GM21737 (cell line): Measurements from ENCODE around the gene CCR7.
A peak's percentile ranks its signal among the peaks of the same experiment; 100 is the strongest.

Experiments
- ATAC-seq: cut with Tn5 transposase; IDR thresholded peaks from one replicate; pipeline ENCODE4 v1.9.1; 2021; ENCODE audit warnings: mild to moderate bottlenecking, moderate library complexity; ENCODE audit not compliant: unreplicated experiment

The CCR7 gene, protein sequence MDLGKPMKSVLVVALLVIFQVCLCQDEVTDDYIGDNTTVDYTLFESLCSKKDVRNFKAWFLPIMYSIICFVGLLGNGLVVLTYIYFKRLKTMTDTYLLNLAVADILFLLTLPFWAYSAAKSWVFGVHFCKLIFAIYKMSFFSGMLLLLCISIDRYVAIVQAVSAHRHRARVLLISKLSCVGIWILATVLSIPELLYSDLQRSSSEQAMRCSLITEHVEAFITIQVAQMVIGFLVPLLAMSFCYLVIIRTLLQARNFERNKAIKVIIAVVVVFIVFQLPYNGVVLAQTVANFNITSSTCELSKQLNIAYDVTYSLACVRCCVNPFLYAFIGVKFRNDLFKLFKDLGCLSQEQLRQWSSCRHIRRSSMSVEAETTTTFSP

DNA sequence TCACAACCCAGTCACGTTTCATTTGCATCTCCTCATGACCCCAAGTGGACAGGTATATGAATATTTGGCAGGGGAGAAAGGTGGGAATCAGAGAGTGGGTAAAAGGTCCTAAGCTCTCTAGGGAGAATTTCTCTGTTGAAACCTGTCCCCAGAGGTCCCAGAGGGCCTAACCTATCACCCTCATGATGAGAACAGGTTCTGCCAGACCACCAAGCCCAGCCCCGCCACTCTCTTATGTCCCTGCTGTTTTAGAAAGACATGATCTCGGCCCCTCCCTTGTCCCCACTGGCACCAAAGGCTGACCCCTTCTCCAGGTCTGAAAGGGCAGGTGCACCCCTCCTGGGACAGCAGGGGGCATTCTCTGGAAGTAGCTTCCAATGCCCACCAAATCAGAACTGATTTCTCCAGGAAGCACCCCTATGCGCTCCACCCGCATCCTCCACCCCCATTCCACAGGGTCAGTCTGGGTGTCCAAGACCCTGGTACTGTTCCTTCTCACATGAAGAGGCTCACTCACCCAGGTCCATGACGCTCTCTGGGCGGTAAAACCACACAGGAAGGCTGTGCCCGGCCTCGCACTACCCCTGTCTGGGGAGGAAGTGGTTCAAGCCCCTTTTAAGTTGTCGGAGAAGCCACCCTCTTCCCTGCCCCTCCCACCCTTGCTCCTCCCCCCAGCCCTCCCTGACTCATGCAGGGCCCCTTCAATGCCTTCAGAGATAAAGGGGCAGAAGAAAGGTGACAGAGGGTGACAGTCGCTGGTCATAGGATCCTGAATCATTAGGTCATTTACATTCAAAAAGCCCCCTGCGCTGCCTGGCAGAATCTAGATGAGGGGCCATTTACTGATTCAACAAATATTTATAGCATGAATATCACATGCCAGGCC, at the start of gene CCR7:
CCR7 (minus strand) TSS at position 590 of the 886 bp plus-strand sequence; CDS start at position 527, 63 bp downstream.
- ATAC-seq: no peak

DNA sequence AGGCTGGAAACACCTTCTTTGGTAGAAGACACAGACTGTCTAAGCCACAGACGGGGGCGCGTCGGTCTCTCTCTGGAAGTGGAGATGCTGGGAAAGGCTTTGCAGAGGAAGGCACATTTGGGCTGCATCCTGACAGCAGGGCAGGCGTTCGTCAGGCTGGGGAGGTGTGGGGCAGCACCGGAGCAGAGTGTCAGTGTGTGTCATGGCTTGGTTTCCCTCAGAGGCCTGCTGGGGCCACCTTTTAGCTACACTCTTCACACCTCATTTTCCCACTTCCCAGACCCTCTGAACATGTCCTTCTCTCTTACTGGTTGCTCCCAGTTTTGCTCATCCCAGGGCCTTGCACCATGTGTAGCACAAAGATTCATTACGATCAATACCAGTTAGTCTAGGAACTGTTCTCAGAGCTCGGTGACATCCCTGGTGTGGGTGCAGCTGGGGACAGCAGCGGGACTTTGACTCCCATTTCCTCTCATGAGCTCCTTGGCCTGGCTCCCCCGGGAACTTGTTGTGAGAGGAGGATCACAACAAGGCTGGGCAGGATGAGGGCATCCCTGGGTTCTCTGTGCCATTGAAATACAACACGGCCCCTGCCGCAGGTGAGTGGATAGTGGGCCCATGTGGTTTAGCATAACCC, 49.3 kb upstream of the CCR7 start:
- no peak for ATAC-seq

DNA sequence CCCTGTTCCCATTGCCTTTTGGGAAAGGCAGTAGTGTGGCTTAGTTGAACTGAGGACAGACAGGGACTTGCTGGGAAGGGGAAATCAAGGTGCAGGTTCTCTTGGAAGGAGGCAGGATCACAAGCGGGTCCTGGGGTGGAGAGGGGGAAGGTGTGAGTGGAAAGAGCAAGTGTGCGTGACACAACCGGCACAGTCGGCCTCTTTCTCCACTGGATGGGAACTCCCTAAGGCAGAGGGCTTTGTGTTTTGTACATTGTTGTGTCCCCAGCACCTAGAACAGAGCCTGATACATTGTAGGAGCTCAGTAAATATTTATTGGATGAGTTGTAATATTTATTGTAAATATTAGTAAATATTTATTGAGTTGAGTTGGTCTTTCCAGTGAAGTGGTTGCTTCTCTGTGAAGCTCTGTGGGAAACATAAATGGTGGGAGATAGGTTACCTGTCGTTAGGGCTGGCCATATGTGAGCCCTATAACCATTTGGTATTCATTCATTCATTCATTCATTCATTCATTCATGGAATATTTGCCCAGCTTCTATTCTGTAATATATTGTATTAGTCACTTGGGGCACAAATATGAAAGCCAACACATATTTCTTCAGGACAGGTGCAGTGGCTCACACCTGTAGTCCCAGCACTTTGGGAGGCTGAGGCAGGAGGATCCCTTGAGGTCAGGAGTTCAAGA, 48.3 kb upstream of the CCR7 start:
- ATAC-seq: no peak

DNA sequence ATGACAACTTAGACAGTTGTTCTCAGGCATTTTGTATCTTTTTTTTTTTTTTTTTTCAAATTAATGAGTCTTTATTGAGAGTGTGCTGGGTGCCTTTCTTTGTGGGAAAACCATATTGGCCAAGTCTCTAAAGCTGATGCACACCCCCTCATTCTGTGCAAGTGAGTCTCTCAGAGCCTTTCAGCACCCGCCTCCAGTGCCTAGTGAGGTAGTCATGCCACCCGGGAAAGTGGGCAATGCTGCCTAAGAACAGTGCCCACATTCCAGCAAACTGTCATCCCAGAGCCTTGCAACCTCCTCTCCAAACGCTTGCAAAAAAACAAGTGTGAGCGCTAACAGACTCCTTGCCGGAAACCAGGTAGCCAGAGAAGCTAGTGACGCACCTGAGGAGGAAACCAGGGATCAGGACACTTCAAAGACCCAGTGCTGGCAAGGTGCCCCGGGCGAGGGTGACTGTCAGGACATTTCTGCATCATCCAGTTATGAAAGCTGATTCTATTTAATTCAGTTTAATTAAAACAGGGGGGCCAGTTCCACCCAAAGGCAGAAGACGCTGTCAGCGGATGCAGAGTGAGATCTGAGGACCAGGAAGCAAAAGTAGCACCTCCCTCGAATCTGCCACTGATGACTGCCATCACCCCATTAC, 47.5 kb upstream of the CCR7 start:
- no peak for ATAC-seq

DNA sequence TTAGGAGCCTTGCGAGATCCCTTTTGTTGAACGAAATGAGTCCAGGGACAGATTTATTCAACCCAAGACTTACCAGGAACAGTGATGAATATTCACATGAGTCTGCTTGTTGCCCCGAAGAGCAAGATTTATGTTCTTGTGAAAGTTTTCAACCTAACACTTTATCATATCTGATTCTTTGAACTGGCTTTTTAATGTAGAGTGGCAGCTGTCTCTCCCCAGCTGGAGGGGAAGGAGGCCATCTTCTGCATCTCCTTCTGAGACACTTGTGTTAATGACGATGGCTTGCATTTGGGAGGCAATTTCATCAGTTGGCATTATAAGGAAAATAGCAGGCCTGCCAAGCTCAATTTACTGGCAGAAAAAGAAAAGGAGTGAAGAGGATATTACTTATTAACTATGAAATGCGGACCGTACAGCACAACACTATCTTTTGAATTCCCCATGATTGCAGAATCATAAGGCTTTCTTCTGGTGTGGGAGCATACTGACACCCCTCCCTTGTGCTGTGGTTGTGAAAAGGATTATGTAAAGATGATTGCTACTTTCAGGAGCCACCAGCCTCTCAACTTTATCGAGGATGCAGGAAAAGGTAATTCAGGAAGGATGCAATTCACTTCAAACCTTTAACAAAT, 46.7 kb upstream of the CCR7 start:
- ATAC-seq: no peak

DNA sequence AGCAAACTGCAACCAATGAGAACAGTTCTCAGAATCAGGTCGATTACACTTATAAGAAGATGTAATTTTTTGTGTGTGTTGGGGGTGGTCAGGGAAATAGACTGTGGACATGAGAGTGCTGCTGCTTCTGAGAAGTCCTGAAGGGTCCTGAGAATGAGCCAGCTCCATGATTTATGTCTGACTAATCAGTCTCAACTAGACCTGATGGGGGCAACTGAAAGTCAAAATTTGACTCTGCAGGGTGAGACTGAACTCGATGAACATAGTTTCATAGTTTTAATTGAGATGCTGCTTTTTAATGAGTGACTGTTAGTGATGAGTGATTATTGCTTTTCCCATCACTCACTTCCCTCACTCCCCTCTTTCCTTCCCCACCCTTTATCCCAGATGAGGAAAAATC, 45.1 kb upstream of the CCR7 start:
- ATAC-seq: no peak

DNA sequence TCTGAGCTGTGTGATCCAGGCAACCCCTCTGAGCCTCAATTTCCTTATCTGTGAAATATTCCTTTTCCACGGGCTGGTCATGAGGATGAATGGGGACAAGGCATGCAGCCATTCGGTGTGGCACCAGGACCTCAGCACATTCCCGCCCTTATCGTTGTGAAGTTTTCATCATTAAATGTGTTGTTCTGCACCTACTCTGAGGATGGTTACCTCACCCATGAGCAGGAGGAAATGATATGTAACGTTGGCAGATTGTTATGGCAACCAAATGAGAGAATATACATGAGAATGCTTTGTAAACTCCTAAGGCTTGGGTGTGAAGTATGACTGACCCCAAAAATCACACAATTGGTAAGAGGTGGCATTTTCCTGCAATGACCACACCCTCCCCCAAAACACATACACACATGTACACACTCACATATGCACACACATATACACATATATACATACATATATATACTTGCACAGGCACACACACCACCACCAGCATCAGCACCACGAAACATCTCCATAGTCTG, 42.8 kb upstream of the CCR7 start:
- no peak for ATAC-seq

DNA sequence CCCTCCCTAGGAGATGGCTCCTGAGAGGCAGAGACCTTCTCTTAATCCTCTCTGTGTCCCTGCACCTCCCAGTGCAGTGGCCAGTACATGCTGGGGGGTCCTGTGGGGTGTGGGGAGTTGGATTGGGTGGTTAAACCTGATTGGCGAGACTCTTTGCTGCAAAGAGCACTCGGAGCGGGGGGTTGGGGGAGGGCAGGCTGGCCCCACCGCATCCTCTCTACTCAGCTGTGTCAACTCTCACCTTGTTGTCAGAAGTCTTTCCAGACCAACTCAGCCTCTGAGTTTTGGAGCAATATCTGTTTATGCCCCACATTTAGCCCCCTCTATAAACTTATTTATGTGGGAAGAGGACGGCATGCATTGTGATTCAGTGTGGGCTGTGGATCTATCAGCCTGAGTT, 42.4 kb upstream of the CCR7 start:
- no peak for ATAC-seq

DNA sequence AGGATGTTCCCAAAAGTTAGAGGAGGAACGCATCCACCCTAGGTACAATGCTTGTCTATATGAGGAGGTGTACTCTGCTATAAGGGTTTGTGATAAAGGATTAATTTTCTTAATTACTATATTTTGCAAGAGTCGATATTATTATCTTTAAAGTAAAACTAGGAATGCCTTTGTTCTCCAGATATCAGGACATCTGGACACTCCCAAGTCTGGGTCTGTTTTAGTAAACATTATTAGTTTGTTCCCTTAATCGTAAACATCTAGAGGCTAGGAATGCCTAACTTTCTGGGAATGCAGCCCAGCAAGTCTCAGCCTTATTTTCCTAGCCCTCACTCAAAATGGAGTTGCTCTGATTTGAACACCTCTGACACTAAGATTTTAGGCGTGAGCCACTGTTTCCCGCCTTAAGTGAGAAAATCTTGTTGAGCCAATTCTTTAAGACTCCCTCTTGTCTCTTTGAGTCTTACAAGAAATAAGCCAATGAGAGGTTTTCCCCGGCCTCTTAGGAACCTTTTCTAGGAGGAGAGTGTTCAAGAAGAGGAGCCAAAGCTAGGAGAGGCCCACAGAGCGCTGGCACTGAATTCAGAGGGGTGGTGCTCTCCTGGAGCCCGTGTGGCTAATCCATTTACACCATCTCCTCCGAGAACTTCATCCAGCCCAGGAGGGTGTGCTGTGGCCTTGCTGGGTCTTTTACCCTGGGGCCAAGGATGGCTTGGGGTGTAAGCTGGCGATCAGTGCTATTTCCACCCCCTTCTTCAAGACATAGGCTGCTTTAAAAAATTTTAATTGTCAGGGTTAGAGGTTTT, 41.5 kb upstream of the CCR7 start:
- no peak for ATAC-seq

DNA sequence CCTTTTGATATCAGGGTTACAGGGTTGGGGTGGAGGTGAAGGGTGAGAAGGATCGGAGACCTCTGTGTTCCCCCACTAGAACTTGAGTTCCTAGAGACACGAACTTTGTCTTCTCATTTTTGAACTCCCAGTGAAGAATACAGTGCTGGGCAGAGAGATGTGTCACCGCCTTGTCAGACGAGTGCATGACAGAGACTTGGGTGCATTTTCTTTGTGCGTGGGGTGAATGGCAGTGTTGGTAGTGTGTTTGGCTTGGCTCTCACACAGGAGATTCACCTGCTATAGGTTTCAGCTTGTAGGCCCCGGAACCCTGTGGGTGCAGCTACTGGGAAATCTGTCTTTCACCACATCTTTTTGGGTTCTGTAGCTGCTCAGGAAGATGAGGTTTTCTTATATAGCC, 40.0 kb upstream of the CCR7 start:
- no peak for ATAC-seq

DNA sequence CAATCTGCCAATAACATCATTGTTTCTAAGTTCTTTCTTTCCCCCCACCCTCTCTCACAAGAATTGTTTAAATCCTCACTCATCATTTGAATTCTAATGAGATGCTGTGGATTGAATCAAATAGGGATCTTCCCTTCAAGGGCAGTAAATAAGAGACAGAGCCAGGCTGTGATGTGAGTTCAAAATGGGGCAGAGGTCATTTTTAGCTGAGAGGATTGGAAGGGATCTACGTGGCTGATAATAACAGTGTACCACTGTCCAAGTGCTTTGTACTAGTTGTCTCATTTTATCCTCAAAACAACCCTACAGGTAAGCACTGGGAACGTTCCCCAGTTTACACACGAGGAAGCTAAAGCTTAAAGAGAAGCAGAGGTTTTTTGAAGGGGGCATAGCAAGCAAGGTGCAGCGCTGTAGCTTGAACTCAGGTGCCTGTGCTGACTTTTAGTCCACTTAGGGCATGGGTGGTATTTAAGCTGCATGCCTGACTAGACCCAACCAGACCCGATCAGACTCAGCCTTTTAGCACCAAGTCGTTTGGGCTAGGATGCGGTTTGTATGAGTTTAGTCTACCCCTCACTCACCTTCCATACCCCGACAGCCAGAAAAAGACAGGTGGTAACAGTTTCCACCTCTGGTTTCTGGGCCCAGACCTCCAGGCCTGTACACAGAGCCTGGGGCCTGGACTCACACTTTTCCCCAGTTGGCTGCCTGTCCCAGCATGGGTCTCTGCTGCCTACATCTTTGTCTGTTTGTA, 39.2 kb upstream of the CCR7 start:
- no peak for ATAC-seq

DNA sequence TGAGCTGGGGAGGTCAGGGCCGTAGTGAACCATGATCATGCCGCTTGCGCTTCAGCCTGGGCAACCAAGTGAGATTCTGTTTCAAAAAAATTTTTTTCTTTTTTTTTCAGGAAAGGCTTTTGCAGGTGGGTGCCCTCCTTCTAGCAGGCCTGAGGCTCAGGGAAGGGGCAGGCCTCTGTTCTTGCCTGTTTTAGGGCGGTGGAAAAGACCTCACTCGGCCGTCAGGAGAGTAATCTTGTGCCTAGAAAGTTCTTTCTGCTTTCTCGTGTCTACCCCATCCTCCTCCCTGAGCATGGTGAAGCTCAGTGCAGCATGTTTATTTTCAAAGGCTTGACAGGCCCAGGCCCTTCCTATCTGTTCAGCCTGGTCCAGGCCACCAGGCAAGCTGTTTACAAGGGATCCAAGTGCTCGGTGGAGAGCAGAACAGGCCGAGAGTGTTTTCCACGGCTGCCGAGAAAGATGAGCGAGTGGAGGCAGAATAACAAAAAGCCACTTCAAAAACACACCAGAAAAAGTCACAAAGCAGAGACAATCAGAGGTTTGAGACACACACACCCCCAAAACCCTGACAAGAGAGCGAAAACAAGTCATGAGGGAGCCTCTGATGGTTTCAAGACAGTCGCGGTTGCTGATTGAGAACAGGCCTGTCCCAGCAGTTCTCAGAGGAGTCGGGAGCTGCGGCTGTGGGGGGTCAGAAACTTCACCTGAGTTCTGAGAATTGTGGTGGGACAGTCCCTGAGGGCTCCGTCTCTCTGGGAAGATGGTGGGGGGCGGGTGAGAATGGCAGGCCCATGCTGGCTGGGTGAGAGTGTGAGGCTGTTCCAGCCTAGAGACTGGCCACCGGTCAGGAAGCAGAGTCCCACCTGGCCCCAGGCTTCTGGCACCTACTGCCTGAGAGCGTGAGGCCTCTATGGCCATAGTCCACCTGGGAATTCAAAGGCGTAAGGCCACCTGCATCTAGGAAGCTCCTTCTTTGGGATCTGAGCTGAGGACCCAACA, 37.5 kb upstream of the CCR7 start:
- ATAC-seq: no peak

DNA sequence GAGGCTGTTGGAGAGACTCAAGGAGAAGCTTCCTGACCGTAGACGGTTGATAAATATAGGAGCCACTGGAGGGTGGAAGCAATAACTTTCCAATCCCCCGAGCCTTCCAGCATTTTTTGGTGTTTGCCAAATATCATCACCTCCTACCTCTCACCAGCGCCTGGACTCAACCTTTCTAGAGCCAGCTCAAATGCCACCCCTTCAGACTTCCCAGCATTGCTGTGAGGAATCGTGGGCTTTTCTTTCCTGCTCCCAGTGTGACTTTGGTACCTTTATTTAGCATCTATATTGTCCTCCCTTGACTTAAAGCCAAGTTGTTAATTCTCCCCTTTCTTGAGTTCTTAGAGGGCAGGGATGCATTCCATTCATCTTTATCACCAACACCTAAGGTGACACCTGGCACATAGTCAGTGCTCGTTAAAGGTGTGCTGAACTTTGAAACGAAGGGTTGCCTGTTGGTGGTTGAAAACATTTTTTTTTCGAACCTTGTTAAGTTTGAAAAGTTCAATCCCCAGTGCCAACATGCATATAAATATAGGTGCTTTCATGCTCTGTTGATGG, 35.3 kb upstream of the CCR7 start:
- ATAC-seq: no peak

DNA sequence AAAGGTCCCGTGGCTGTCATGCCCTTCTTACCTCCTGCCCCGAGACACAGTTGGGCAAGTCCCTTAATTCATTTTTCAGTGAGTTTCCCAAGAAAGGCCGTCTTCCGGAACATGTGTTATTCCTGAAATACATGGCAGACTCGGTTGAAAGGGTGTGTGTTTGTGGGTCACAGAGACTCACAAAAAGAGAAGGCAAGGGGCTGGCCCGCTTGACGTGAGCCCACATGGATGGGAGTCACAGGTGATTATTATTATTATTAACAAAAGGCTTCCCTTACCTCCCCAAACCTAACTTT, 34.1 kb upstream of the CCR7 start:
- no peak for ATAC-seq

DNA sequence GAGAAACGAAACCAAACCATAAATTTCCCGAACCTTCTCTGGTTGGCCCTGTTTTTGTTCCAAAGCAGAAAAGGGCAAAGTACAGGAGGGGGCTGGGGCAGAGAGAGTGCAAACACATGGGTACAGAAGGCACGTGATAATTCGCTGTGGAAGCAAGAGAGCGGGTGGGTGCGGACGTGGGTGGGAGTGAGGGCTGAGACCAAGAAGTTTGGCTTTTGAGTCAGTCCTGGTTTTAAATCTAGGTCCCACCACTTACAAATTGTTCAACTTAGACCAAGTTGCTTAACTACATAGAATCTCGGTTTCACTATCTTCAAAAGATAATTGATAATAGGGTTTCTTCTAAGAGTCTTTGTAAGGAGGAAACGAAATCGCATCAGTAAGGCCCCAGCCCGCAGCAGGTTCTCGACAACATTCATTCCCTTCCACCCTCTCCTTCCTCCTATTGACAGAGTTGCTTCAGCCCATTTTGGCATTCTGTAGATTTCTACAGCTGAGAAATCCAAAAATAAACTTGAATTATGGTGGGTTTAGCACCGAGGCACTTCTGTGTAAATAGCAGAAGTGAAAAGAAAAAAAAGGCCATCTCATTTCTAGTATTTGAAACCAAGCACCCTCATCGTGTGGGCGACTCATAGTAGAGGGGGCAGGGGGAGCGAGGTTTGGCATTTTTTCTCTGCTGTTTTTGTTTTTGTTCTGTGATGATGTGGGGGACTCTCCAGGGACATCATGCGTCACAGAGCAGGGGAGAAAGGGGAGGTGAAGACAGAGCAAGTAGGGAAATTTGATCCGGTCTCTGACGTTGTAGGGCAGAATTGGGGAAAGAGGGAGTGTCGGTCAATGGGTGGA, 33.6 kb upstream of the CCR7 start:
- ATAC-seq: peak; percentile 56

DNA sequence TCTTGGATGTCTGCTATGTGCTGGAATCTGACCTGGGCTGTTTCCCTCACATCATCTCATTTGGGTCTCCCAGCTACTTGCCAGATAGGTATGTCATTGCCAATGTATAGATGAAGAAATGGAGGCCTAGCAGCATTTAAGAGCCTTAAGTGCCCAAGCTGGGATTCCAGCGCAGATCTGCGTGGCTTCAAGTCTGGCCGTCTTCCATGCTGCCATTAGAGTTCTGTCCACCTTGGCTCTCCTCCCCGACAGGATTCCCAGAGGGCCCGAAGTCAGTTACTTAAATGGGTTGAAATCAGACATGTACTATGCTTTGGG, 33.0 kb upstream of the CCR7 start:
- ATAC-seq: no peak
